A673 (cell line): Measurements from ENCODE around the gene LINC00237. TPM values are rescaled to one million over a fixed set of nuclear protein-coding genes. Genes with fewer than 3 reads are reported as not detected.

Experiments used
- BruUV-seq: library from RNA; stranded (reverse); fragments of 400-500 nt; replicated peaks from 2 replicates; lab custom pipeline; 2021; lab: Mats Ljungman, UMichigan
- CTCF ChIA-PET: fragments of 300-600 bp; sonication (Branson Sonifier 250); formaldehyde crosslinking; loops from one replicate; lab custom pipeline; 2022; ENCODE audit warnings: antibody characterized with exemption; lab: Charles Lee
- POLR2A ChIA-PET: fragments of 300-600 bp; sonication (Branson Sonifier 250); formaldehyde crosslinking; loops from one replicate; lab custom pipeline; 2022; ENCODE audit warnings: antibody characterized with exemption; ENCODE audit not compliant: low non-redundant PET; lab: Charles Lee
- DNase-seq: peaks from one replicate; pipeline ENCODE4 v3.0.0-alpha.2; 2015; ENCODE audit warnings: low spot score
- H3K27ac ChIP-seq: fragments of 200-600 bp; sonication (generic); 2 replicates; pipeline ENCODE4 v1.5.1; 2016; ENCODE audit warnings: mixed run types, low read depth, mild to moderate bottlenecking, mixed read lengths, antibody characterized with exemption, low read length; ENCODE audit not compliant: poor library complexity, severe bottlenecking
- H3K27me3 ChIP-seq: fragments of 200-600 bp; sonication (generic); replicated peaks from 2 replicates; pipeline ENCODE4 v1.6.1; 2017; ENCODE audit warnings: mixed run types, low read depth, mild to moderate bottlenecking, mixed read lengths, antibody characterized with exemption, low read length; ENCODE audit not compliant: insufficient read depth, poor library complexity
- H3K36me3 ChIP-seq: fragments of 200-600 bp; sonication (generic); 2 replicates; pipeline ENCODE4 v1.6.1; 2016; ENCODE audit warnings: mixed run types, mild to moderate bottlenecking, mixed read lengths, antibody characterized with exemption, low read length; ENCODE audit not compliant: insufficient read depth, poor library complexity, severe bottlenecking
- H3K4me1 ChIP-seq: fragments of 200-600 bp; sonication (generic); 2 replicates; pipeline ENCODE4 v1.6.1; 2017; ENCODE audit warnings: mixed run types, mild to moderate bottlenecking, mixed read lengths, antibody characterized with exemption, low read length; ENCODE audit not compliant: insufficient read depth, poor library complexity, severe bottlenecking
- H3K4me3 ChIP-seq: fragments of 200-600 bp; sonication (generic); 2 replicates; pipeline ENCODE4 v1.5.1; 2016; ENCODE audit warnings: low read depth, mixed run types, mild to moderate bottlenecking, mixed read lengths, low read length; ENCODE audit not compliant: poor library complexity, severe bottlenecking
- H3K9me3 ChIP-seq: fragments of 200-600 bp; sonication (generic); 2 replicates; pipeline ENCODE4 v1.6.1; 2016; ENCODE audit warnings: mixed run types, low read depth, mild to moderate bottlenecking, mixed read lengths, antibody characterized with exemption, low read length; ENCODE audit not compliant: poor library complexity, severe bottlenecking
- EZH2 ChIP-seq: fragments of 200-600 bp; sonication (generic); IDR thresholded peaks from 2 replicates; pipeline ENCODE4 v1.6.1; 2017; ENCODE audit warnings: borderline replicate concordance, low read depth, mild to moderate bottlenecking, mixed read lengths, antibody characterized with exemption, low read length; ENCODE audit not compliant: poor library complexity, severe bottlenecking
- intact Hi-C: fragments of 100-400 bp; cut with micrococcal nuclease; formaldehyde crosslinking; loops from one replicate; pipeline ENCODE4 v1.10.0; 2022; ENCODE audit not compliant: unreplicated experiment
- total RNA-seq: library from RNA; stranded (reverse); gene quantifications from 2 replicates; pipeline ENCODE4 v1.2.3, GENCODE V29; 2021
- TF ChIP-seq, protein P1 (sequence below): fragments of 300-800, 200-600 bp; sonication (generic); conservative IDR thresholded peaks from 2 replicates; pipeline ENCODE4 v1.5.1; 2017; ENCODE audit warnings: low read depth, mild to moderate bottlenecking, antibody characterized with exemption, low read length, moderate library complexity, mixed read lengths

LINC00237 gene
- total RNA-seq, 1 experiment from 2014 or later: not detected

DNA sequence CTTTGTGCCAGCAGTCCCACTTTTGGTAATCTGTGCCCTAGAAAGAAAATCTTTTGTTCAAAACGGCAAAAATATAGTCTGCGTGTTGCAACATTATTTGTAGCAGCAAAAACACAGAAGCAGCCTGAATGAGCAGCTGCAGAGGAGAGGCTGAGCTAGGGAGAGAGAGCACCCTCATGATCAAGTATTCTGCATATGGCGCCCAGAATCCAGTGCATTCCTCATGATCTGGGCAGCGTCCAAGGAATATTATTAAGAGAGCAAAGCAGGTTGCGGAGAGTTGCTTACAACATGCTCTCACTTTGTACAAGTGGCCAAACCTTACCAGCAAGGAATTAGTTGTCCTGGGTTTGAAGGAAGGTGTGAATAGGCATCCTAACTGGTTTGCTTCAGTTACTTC, 45.6 kb upstream of the LINC00237 start:
- Histone ChIP-seq H3K27me3 (no peaks in the 10 kb centered on the region), H3K27ac (no peak overlapping the region), H3K36me3 (no peaks in the 10 kb centered on the region), H3K9me3 (no peaks in the 10 kb centered on the region), H3K4me3 (no peak overlapping the region), H3K4me1 (no peaks in the 10 kb centered on the region)
- CTCF ChIA-PET: no interaction called here
- intact Hi-C loops: no loop called here
- BruUV-seq: no TSS peak
- TF ChIP-seq, protein P1, sequence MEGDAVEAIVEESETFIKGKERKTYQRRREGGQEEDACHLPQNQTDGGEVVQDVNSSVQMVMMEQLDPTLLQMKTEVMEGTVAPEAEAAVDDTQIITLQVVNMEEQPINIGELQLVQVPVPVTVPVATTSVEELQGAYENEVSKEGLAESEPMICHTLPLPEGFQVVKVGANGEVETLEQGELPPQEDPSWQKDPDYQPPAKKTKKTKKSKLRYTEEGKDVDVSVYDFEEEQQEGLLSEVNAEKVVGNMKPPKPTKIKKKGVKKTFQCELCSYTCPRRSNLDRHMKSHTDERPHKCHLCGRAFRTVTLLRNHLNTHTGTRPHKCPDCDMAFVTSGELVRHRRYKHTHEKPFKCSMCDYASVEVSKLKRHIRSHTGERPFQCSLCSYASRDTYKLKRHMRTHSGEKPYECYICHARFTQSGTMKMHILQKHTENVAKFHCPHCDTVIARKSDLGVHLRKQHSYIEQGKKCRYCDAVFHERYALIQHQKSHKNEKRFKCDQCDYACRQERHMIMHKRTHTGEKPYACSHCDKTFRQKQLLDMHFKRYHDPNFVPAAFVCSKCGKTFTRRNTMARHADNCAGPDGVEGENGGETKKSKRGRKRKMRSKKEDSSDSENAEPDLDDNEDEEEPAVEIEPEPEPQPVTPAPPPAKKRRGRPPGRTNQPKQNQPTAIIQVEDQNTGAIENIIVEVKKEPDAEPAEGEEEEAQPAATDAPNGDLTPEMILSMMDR: no peak
- TF ChIP-seq EZH2: no peak
- POLR2A ChIA-PET: no interaction called here
- no peak for DNase-seq

DNA sequence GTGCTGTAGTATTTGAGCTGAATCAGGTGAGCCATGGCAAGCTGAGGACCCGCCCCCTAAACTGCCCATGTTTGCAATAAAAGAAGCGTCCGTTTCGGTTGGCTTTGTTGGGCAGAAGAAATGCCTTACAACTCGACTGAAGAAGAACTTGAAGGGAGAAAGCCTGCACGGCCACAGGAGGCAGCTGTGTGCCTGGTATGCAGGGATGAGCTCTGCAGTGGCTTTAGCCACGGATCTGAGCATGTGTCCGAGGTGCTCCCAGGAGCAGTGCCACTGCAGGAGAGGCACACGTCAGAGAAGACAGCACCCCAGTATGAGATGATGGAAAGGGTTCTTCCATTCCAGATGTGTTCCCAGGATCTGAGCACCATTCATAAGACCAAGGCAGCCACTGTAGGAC, 43.2 kb upstream of the LINC00237 start:
- intact Hi-C loops: no loop called here
- no peak overlapping the region for H3K4me3 ChIP-seq
- H3K27me3 ChIP-seq: no peaks in the 10 kb centered on the region
- POLR2A ChIA-PET: no interaction called here
- H3K27ac ChIP-seq: no peak overlapping the region
- CTCF ChIA-PET: no interaction called here
- no peaks in the 10 kb centered on the region for H3K4me1 ChIP-seq
- no peak for TF ChIP-seq EZH2
- TF ChIP-seq, protein P1: no peak
- BruUV-seq: no TSS peak
- no peaks in the 10 kb centered on the region for H3K36me3 ChIP-seq
- DNase-seq: no peak
- no peaks in the 10 kb centered on the region for H3K9me3 ChIP-seq

DNA sequence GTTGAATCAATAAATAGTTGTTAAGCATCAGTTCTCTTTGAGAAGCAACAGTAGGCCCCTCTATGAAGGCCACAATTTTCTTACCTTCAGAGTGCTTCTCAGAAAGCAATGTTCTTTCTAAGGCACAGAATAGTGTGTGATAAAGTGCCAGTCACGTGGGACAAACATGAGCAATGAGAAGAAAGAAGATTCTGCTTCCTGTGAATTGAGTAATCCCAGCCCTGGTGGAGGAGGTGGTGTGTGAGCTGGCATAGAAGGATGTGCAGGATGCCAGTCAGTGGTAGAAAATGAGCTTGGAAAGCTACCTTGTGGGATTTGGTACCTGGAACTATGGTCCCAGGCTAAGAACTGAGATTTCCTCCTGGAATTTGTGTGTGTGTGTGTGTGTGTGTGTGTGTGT, 41.4 kb upstream of the LINC00237 start:
- H3K27ac ChIP-seq: no peak overlapping the region
- intact Hi-C loops: no loop called here
- H3K4me3 ChIP-seq: no peak overlapping the region
- no TSS peak for BruUV-seq
- TF ChIP-seq EZH2: no peak
- TF ChIP-seq, protein P1: no peak
- no peaks in the 10 kb centered on the region for H3K4me1 ChIP-seq
- no peaks in the 10 kb centered on the region for H3K9me3 ChIP-seq
- POLR2A ChIA-PET: no interaction called here
- H3K27me3 ChIP-seq: no peaks in the 10 kb centered on the region
- CTCF ChIA-PET: no interaction called here
- no peaks in the 10 kb centered on the region for H3K36me3 ChIP-seq
- DNase-seq: no peak
